Activated CD4-positive, alpha-beta T cell treated with anti-CD3 and anti-CD28 coated beads, Interleukin-2, amount 50 U/mL, for 16 hours (primary cell): ENCODE measurements around the gene LTB4R.
"Not testable (repeated sequence)": the region's sequence is repeated elsewhere in the genome, so short reads cannot be mapped to it uniquely, and the experiment has no call there.

Experiments used
- DNase-seq: peaks from one replicate; pipeline ENCODE4 v3.0.0-alpha.2; 2020

LTB4R gene

GRCh38 chr14:24348186-24348585 lies 36.9 kb downstream of the LTB4R start:
- no peak for DNase-seq

- DNase-seq: no peak
These were observed 38.4 kb downstream of the LTB4R start for GRCh38 chr14:24349742-24350141.

GRCh38 chr14:24351517-24351916 lies 40.2 kb downstream of the LTB4R start:
- no peak for DNase-seq

- no peak for DNase-seq
These were observed 42.5 kb downstream of the LTB4R start for GRCh38 chr14:24353559-24354481.

- not testable (repeated sequence) for DNase-seq
These were observed 43.2 kb downstream of the LTB4R start for GRCh38 chr14:24354482-24354825.

- DNase-seq: no peak
These were observed 43.7 kb downstream of the LTB4R start for GRCh38 chr14:24355009-24355408.

GRCh38 chr14:24356208-24356607 lies 44.9 kb downstream of the LTB4R start:
- DNase-seq: no peak

GRCh38 chr14:24360281-24360680 lies 49.0 kb downstream of the LTB4R start:
- no peak for DNase-seq

GRCh38 chr14:24361326-24361725 lies 50.0 kb downstream of the LTB4R start:
- no peak for DNase-seq

- DNase-seq: no peak
These were observed 51.1 kb downstream of the LTB4R start for GRCh38 chr14:24362241-24362960.

GRCh38 chr14:24363401-24363800 lies 52.1 kb downstream of the LTB4R start:
- DNase-seq: no peak

- DNase-seq: no peak
These were observed 53.5 kb downstream of the LTB4R start for GRCh38 chr14:24364841-24365240.

- DNase-seq: peak; percentile 65
These were observed 54.5 kb downstream of the LTB4R start for GRCh38 chr14:24365600-24366412.

- no peak for DNase-seq
These were observed 55.1 kb downstream of the LTB4R start for GRCh38 chr14:24366413-24366720.

GRCh38 chr14:24366721-24367513 lies 55.6 kb downstream of the LTB4R start:
- no peak for DNase-seq
